Hepatocyte (in vitro differentiated cells): ENCODE results near the gene FNDC4.

Source experiments
- EZH2 ChIP-seq: fragments of 200-600 bp; sonication (generic); IDR thresholded peaks from 2 replicates; pipeline ENCODE4 v1.6.1; 2016; ENCODE audit warnings: antibody characterized with exemption, mild to moderate bottlenecking, borderline replicate concordance
- EZH2phosphoT487 ChIP-seq: fragments of 200-600 bp; sonication (generic); IDR thresholded peaks from one replicate; pipeline ENCODE4 v1.6.1; 2018; ENCODE audit warnings: antibody characterized with exemption, mild to moderate bottlenecking, low read depth, moderate library complexity; ENCODE audit not compliant: unreplicated experiment, severe bottlenecking
- TF ChIP-seq, protein P1 (sequence below): fragments of 200-600 bp; sonication (generic); IDR thresholded peaks from 2 replicates; pipeline ENCODE4 v1.5.1; 2016; ENCODE audit warnings: antibody characterized with exemption, mild to moderate bottlenecking; ENCODE audit not compliant: poor library complexity

DNA sequence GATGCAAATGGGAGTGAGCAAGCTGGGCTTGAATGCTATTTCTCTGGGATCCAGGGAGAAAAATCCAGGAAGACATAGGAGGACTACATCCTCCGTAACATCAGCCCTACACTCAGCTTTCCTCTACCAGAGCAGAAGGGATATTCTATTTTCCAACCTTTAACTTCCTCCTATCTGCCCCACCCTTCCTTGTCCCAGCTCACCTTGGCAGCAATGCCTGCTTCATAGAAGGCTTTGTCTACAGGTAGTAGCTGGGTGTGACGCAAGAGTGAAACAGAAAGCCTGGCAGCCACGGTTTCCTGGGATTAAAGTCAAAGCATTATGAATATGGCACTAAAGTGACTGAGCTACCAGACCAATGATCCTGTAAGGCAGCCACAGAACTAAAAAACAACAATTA lies 48.9 kb downstream of the FNDC4 start:
- TF ChIP-seq EZH2 (no peak), EZH2phosphoT487 (no peak)
- TF ChIP-seq, protein P1, sequence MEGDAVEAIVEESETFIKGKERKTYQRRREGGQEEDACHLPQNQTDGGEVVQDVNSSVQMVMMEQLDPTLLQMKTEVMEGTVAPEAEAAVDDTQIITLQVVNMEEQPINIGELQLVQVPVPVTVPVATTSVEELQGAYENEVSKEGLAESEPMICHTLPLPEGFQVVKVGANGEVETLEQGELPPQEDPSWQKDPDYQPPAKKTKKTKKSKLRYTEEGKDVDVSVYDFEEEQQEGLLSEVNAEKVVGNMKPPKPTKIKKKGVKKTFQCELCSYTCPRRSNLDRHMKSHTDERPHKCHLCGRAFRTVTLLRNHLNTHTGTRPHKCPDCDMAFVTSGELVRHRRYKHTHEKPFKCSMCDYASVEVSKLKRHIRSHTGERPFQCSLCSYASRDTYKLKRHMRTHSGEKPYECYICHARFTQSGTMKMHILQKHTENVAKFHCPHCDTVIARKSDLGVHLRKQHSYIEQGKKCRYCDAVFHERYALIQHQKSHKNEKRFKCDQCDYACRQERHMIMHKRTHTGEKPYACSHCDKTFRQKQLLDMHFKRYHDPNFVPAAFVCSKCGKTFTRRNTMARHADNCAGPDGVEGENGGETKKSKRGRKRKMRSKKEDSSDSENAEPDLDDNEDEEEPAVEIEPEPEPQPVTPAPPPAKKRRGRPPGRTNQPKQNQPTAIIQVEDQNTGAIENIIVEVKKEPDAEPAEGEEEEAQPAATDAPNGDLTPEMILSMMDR = no peak
